Smooth muscle cell (in vitro differentiated cells): ENCODE measurements around the gene LIM2. TPM values are rescaled to one million over a fixed set of nuclear protein-coding genes. Genes with fewer than 3 reads are reported as not detected.

Experiments
- DNase-seq: peaks from one replicate; lab custom pipeline; 2025; ENCODE audit not compliant: unreplicated experiment; lab: John Stamatoyannopoulos, UW
- H2AFZ ChIP-seq: fragments of 200-600 bp; sonication (generic); 2 replicates; pipeline ENCODE4 v1.6.0; 2016; ENCODE audit warnings: antibody characterized with exemption, low read depth, mild to moderate bottlenecking
- H3F3A ChIP-seq: fragments of 200-600 bp; sonication (generic); 2 replicates; pipeline ENCODE4 v1.6.0; 2017; ENCODE audit warnings: antibody characterized with exemption, low read depth
- H3K27ac ChIP-seq: fragments of 200-600 bp; sonication (generic); 2 replicates; pipeline ENCODE4 v1.5.1; 2016; ENCODE audit warnings: low read depth, mild to moderate bottlenecking
- H3K27me3 ChIP-seq: fragments of 200-600 bp; sonication (generic); 2 replicates; pipeline ENCODE4 v1.6.1; 2016; ENCODE audit warnings: low read depth, mild to moderate bottlenecking
- H3K36me3 ChIP-seq: fragments of 200-600 bp; sonication (generic); 2 replicates; pipeline ENCODE4 v1.5.1; 2016; ENCODE audit warnings: low read depth
- H3K4me1 ChIP-seq: fragments of 200-600 bp; sonication (generic); 2 replicates; pipeline ENCODE4 v1.5.1; 2016; ENCODE audit warnings: low read depth
- H3K4me2 ChIP-seq: fragments of 200-600 bp; sonication (generic); 2 replicates; pipeline ENCODE4 v1.6.0; 2016; ENCODE audit warnings: mild to moderate bottlenecking
- H3K4me3 ChIP-seq: fragments of 200-600 bp; sonication (generic); 2 replicates; pipeline ENCODE4 v1.5.1; 2016; ENCODE audit warnings: mild to moderate bottlenecking
- H3K79me2 ChIP-seq: fragments of 200-600 bp; sonication (generic); 2 replicates; pipeline ENCODE4 v1.6.0; 2016; ENCODE audit warnings: low read depth, mild to moderate bottlenecking
- H3K9ac ChIP-seq: fragments of 200-600 bp; sonication (generic); 2 replicates; pipeline ENCODE4 v1.6.0; 2016; ENCODE audit warnings: low read depth
- H3K9me3 ChIP-seq: fragments of 200-600 bp; sonication (generic); replicated peaks from 2 replicates; pipeline ENCODE4 v1.5.1; 2016; ENCODE audit warnings: low read depth
- H4K20me1 ChIP-seq: fragments of 200-600 bp; sonication (generic); 2 replicates; pipeline ENCODE4 v1.6.0; 2016; ENCODE audit warnings: low read depth
- WGBS: methylation state at CpG from one replicate; pipeline ENCODE4 v1.1.7; 2016; ENCODE audit warnings: low lambda C conversion rate; 5-methylcytosine and 5-hydroxymethylcytosine counted together
- polyA plus RNA-seq: library from polyadenylated mRNA; unstranded; fragments of >200 nt; fragmentation: Nextera tagmentation; extraction: Ambion mirVana; gene quantifications from 2 replicates; pipeline ENCODE4 v1.2.1, GENCODE V29; 2016
- total RNA-seq: library from RNA; depleted of rRNA; stranded (reverse); fragments of >200 nt; gene quantifications from 2 replicates; pipeline ENCODE4 v1.2.3, GENCODE V29; 2014
- TF ChIP-seq, protein P1 (sequence below): fragments of 200-600 bp; sonication (generic); IDR thresholded peaks from 2 replicates; pipeline ENCODE4 v1.5.1; 2017; ENCODE audit warnings: borderline replicate concordance, mild to moderate bottlenecking, antibody characterized with exemption; ENCODE audit not compliant: insufficient read depth, poor library complexity, severe bottlenecking

Gene LIM2
- total and polyA plus RNA-seq, 2 experiments from 2014 or later, result not detected

DNA sequence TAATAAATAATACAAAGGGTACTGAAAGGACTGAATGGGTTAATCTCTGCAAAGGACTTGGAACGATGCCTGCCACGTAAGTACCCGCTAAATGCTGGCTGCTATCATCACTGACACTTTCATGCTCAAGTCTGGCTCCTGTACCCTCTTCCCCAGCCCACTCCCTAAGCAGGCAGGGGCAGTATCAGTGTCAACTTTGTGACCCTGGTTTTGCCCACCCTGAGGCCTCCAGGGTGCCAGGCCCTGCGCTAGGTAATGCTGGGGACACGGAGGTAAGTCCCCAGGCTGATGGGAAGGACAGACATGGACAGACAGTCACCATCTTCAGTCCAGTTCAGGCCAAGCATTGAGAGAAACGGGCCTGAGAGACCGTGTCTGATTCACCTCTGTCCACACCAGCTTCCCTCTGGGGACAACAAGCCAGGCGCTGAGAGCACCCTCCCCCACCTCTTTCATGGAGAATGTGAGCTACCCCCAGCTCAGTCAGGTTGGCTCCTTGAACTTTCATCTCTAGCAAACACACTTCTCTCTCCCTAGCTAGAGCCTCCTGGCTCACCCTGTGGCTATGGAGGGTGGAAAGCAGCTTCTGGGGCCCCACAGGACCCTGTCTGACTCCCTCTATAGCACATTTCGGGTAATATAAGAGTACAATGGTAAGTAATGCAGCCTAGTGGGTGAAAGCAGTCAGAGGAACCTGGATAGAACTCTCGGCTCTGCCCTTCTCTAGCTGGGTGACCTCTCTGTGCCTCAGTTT, 22.4 kb downstream of the LIM2 start:
- H2AFZ ChIP-seq, result peak overlapping the region; percentile 89
- WGBS, result 22% methylated on average over 10 of the region's 10 CpGs
- no peaks in the 10 kb centered on the region for H3K79me2 ChIP-seq
- H3K36me3 ChIP-seq, result no peaks in the 10 kb centered on the region
- no peaks in the 10 kb centered on the region for H3K27me3 ChIP-seq
- no peaks in the 10 kb centered on the region for H3F3A ChIP-seq
- peak overlapping the region; percentile 58 for H3K27ac ChIP-seq
- DNase-seq, result no peak
- TF ChIP-seq, protein P1, sequence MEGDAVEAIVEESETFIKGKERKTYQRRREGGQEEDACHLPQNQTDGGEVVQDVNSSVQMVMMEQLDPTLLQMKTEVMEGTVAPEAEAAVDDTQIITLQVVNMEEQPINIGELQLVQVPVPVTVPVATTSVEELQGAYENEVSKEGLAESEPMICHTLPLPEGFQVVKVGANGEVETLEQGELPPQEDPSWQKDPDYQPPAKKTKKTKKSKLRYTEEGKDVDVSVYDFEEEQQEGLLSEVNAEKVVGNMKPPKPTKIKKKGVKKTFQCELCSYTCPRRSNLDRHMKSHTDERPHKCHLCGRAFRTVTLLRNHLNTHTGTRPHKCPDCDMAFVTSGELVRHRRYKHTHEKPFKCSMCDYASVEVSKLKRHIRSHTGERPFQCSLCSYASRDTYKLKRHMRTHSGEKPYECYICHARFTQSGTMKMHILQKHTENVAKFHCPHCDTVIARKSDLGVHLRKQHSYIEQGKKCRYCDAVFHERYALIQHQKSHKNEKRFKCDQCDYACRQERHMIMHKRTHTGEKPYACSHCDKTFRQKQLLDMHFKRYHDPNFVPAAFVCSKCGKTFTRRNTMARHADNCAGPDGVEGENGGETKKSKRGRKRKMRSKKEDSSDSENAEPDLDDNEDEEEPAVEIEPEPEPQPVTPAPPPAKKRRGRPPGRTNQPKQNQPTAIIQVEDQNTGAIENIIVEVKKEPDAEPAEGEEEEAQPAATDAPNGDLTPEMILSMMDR, result no peak
- H3K9ac ChIP-seq, result peak overlapping the region; percentile 87
- H4K20me1 ChIP-seq, result no peaks in the 10 kb centered on the region
- no peaks in the 10 kb centered on the region for H3K9me3 ChIP-seq
- H3K4me3 ChIP-seq, result peak overlapping the region; percentile 93
- peak overlapping the region; percentile 100 for H3K4me2 ChIP-seq
- peaks cover 22% of the 10 kb centered on the region for H3K4me1 ChIP-seq

DNA sequence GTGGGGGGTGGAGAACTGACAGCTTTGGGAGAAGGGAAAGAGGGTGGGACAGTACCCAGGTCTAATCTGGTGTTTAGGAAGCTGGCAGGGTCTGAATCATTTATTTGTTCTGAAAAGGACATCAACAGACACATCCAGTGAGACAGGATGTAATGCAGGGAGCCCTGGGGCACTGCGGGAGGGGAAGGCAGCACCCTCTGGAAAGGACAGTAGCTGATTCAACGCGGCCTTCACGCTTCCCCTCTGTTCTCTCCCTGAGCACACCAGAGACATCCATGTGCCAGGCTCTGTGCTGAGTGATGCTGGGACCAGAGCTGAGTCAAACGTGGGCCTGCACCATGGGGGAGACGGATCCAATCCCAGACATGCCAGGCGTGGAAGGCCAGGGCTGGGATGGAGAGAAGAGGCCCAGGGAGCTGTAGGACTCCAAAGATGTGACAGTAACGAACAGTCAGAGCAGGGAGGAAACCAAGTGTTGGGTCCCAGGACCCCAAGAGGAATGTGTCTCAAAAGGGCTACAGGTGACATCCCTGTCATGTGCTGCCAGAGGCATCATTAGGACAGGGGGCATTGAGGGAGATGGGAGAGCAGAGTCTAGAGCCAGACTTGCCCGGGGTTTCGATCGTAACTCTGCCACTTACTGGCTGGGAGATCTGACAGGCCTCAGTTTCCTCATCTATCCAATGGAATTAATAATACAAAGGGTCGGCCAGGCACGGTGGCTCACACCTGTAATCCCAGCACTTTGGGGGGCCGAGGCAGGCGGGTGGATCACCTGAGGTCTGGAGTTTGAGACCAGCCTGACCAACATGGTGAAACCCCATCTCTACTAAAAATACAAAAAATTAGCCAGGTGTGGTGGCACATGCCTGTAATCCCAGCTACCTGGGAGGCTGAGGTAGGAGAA, 23.3 kb downstream of the LIM2 start:
- H4K20me1 ChIP-seq, result no peaks in the 10 kb centered on the region
- H3K4me3 ChIP-seq, result peak overlapping the region; percentile 93
- H3K9ac ChIP-seq, result no peak overlapping the region
- no peaks in the 10 kb centered on the region for H3K36me3 ChIP-seq
- peaks cover 22% of the 10 kb centered on the region for H3K4me1 ChIP-seq
- WGBS, result 86% methylated on average over 15 of the region's 15 CpGs
- no peaks in the 10 kb centered on the region for H3K27me3 ChIP-seq
- H3K79me2 ChIP-seq, result no peaks in the 10 kb centered on the region
- H3F3A ChIP-seq, result peaks cover 6% of the 10 kb centered on the region
- no peak overlapping the region for H2AFZ ChIP-seq
- peak overlapping the region; percentile 100 for H3K4me2 ChIP-seq
- no peaks in the 10 kb centered on the region for H3K9me3 ChIP-seq
- TF ChIP-seq, protein P1, result no peak
- no peak overlapping the region for H3K27ac ChIP-seq
- DNase-seq, result no peak

DNA sequence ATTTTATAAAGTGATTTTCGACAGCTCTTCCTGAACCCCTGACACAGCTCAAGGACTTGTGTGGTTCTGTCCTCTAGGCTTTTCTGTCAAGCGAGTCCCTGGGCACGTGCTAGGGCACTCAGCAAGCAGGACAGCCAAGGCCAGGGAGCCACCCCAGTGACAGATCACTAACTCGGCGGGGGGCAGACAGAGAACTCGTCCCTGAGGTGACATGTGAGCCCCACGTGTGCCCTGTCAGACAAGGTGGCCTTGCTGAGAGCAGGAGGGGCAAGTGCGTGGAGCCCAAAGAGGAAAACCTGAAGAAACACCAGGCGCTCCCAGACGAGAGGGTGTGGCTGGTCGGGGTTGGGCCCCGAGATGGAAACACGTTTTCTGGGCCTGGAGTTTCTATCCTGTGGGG, 26.5 kb downstream of the LIM2 start:
- 96% methylated on average over 13 of the region's 13 CpGs for WGBS
- TF ChIP-seq, protein P1, result no peak
- no peaks in the 10 kb centered on the region for H3K36me3 ChIP-seq
- H3K27ac ChIP-seq, result no peak overlapping the region
- H3K9ac ChIP-seq, result no peak overlapping the region
- H3F3A ChIP-seq, result peaks cover 7% of the 10 kb centered on the region
- no peak overlapping the region for H3K4me2 ChIP-seq
- no peak overlapping the region for H3K4me3 ChIP-seq
- no peaks in the 10 kb centered on the region for H3K9me3 ChIP-seq
- DNase-seq, result no peak
- no peaks in the 10 kb centered on the region for H3K79me2 ChIP-seq
- peaks cover 2% of the 10 kb centered on the region for H4K20me1 ChIP-seq
- H3K4me1 ChIP-seq, result peaks cover 10% of the 10 kb centered on the region
- no peaks in the 10 kb centered on the region for H3K27me3 ChIP-seq
- no peak overlapping the region for H2AFZ ChIP-seq
